H1 (cell line): ENCODE measurements around the gene ROBO2. TPM values are rescaled to one million over a fixed set of nuclear protein-coding genes. Genes with fewer than 3 reads are reported as not detected.

Experiments used
- CTCF ChIA-PET: fragments of 300-600 bp; sonication (Branson Sonifier 250); formaldehyde crosslinking; loops from one replicate; lab custom pipeline; 2021; ENCODE audit not compliant: partially characterized antibody; lab: Charles Lee
- POLR2A ChIA-PET: fragments of 300-600 bp; sonication (Branson Sonifier 250); formaldehyde crosslinking; loops from one replicate; lab custom pipeline; 2021; ENCODE audit warnings: inconsistent platforms; ENCODE audit not compliant: partially characterized antibody; lab: Charles Lee
- DNase-seq, 2 experiments: peaks; one replicate each; pipeline versions ENCODE4 v3.0.0 to v3.0.0-alpha.2; 2010 to 2022; ENCODE audit warnings: low spot score in 2 of 2, low read depth in 1 of 2, mixed read lengths in 1 of 2
- FAIRE-seq: peaks from 2 replicates; lab custom pipeline; 2011; peaks lifted over from hg19 to GRCh38; lab: Jason Lieb, UNC
- H2AFZ ChIP-seq: 2 replicates; pipeline ENCODE4 v1.8.1; 2012; ENCODE audit warnings: low read length, inconsistent platforms
- H2AK5ac ChIP-seq: 2 replicates; pipeline ENCODE4 v1.6.1; 2013; ENCODE audit warnings: low read depth, low read length
- H2BK120ac ChIP-seq: replicated peaks from 2 replicates; pipeline ENCODE3; 2013; ENCODE audit warnings: low read depth, low read length, inconsistent platforms
- H2BK12ac ChIP-seq: 2 replicates; pipeline ENCODE4 v1.6.1; 2013; ENCODE audit warnings: low read depth, low read length
- H2BK15ac ChIP-seq: 2 replicates; pipeline ENCODE4 v1.6.1; 2013; ENCODE audit warnings: low read length
- H2BK20ac ChIP-seq: 2 replicates; pipeline ENCODE4 v1.6.1; 2013; ENCODE audit warnings: low read length
- H2BK5ac ChIP-seq: 2 replicates; pipeline ENCODE4 v1.6.1; 2013; ENCODE audit warnings: low read depth, low read length
- H3K14ac ChIP-seq: 2 replicates; pipeline ENCODE4 v1.6.1; 2013; ENCODE audit warnings: inconsistent platforms; ENCODE audit not compliant: insufficient read length
- H3K18ac ChIP-seq: 2 replicates; pipeline ENCODE4 v1.6.1; 2013; ENCODE audit warnings: low read length; ENCODE audit errors: extremely low read depth
- H3K23ac ChIP-seq: 2 replicates; pipeline ENCODE4 v1.6.1; 2013; ENCODE audit warnings: inconsistent platforms; ENCODE audit not compliant: insufficient read length
- H3K23me2 ChIP-seq: 2 replicates; pipeline ENCODE4 v1.6.1; 2013; ENCODE audit warnings: low read depth, low read length
- H3K27ac ChIP-seq: 2 replicates; pipeline ENCODE4 v1.6.1; 2011; ENCODE audit warnings: low read depth, low read length, inconsistent platforms
- H3K27me3 ChIP-seq, 4 experiments: replicated peaks in 1 of 4; 1 replicate in 1 of 4; 2 replicates in 3 of 4; pipeline versions ENCODE4 v1.6.1 to v1.8.1; 2011 to 2013; ENCODE audit warnings: low read length in 3 of 4, mild to moderate bottlenecking in 3 of 4, inconsistent platforms in 2 of 4, mixed read lengths in 2 of 4, moderate library complexity in 1 of 4; ENCODE audit not compliant: control insufficient read depth in 3 of 4, insufficient read depth in 3 of 4; ENCODE audit errors: extremely low read depth in 1 of 4
- H3K36me3 ChIP-seq, 4 experiments: 2 replicates each; pipeline versions ENCODE4 v1.6.1 to v1.8.1; 2011 to 2013; ENCODE audit warnings: mild to moderate bottlenecking in 4 of 4, low read length in 3 of 4, moderate library complexity in 2 of 4, control low read depth in 1 of 4, inconsistent platforms in 1 of 4; ENCODE audit not compliant: insufficient read depth in 4 of 4, control insufficient read depth in 2 of 4
- H3K4ac ChIP-seq: replicated peaks from 2 replicates; pipeline ENCODE3; 2013; ENCODE audit warnings: low read length, low read depth, mixed read lengths, inconsistent platforms; ENCODE audit not compliant: insufficient read length
- H3K4me1 ChIP-seq, 4 experiments: replicated peaks in 1 of 4; 1 replicate in 1 of 4; 2 replicates in 3 of 4; pipeline versions ENCODE4 v1.6.1 to v1.8.1; 2011 to 2013; ENCODE audit warnings: low read length in 3 of 4, inconsistent platforms in 2 of 4, mixed read lengths in 1 of 4; ENCODE audit not compliant: insufficient read depth in 4 of 4, control insufficient read depth in 3 of 4
- H3K4me2 ChIP-seq, 2 experiments: 2 replicates each; pipeline versions ENCODE4 v1.6.1 to v1.8.1; 2011 to 2013; ENCODE audit warnings: low read depth in 2 of 2, low read length in 2 of 2, control low read depth in 1 of 2, inconsistent platforms in 1 of 2, mild to moderate bottlenecking in 1 of 2; ENCODE audit not compliant: insufficient read depth in 1 of 2
- H3K4me3 ChIP-seq, 4 experiments: fragments of 200-600, 300-600 bp in 1 of 4; sonication (generic), shearing (Covaris generic), sonication (Bioruptor Twin) in 1 of 4; 2 replicates each; pipeline versions ENCODE4 v1.5.1 to v1.8.1; 2011 to 2016; ENCODE audit warnings: low read length in 4 of 4, low read depth in 3 of 4, control low read depth in 2 of 4, inconsistent platforms in 2 of 4, mild to moderate bottlenecking in 2 of 4, mixed read lengths in 1 of 4, moderate library complexity in 1 of 4; ENCODE audit not compliant: insufficient read depth in 2 of 4; ENCODE audit errors: extremely low read depth in 1 of 4
- H3K56ac ChIP-seq: replicated peaks from 2 replicates; pipeline ENCODE3; 2013; ENCODE audit warnings: low read depth, mild to moderate bottlenecking, mixed read lengths, low read length, inconsistent platforms; ENCODE audit not compliant: insufficient read length
- H3K79me1 ChIP-seq: 2 replicates; pipeline ENCODE4 v1.6.1; 2013; ENCODE audit warnings: low read depth, low read length, control low read depth
- H3K79me2 ChIP-seq, 2 experiments: 2 replicates each; pipeline versions ENCODE4 v1.6.1 to v1.8.1; 2012 to 2013; ENCODE audit warnings: low read length in 2 of 2, mild to moderate bottlenecking in 2 of 2, inconsistent platforms in 1 of 2; ENCODE audit not compliant: insufficient read depth in 2 of 2, control insufficient read depth in 1 of 2
- H3K9ac ChIP-seq, 4 experiments: replicated peaks in 1 of 4; 1 replicate in 1 of 4; 2 replicates in 3 of 4; pipeline versions ENCODE4 v1.6.1 to v1.8.1; 2011 to 2013; ENCODE audit warnings: low read depth in 3 of 4, low read length in 3 of 4, control low read depth in 2 of 4, mild to moderate bottlenecking in 2 of 4, moderate library complexity in 2 of 4, inconsistent platforms in 1 of 4; ENCODE audit errors: extremely low read depth in 1 of 4
- H3K9me3 ChIP-seq, 2 experiments: 2 replicates each; pipeline versions ENCODE4 v1.6.1 to v1.8.1; 2012 to 2013; ENCODE audit warnings: mild to moderate bottlenecking in 2 of 2, moderate library complexity in 2 of 2, control low read depth in 1 of 2, inconsistent platforms in 1 of 2, low read depth in 1 of 2, low read length in 1 of 2, mixed read lengths in 1 of 2; ENCODE audit not compliant: insufficient read depth in 2 of 2
- H4K20me1 ChIP-seq, 2 experiments: replicated peaks in 1 of 2; 2 replicates each; pipeline versions ENCODE3 to v1.8.1; 2011 to 2013; ENCODE audit warnings: inconsistent platforms in 2 of 2, low read length in 2 of 2, mild to moderate bottlenecking in 1 of 2; ENCODE audit not compliant: insufficient read depth in 2 of 2, control insufficient read depth in 1 of 2
- H4K5ac ChIP-seq: 2 replicates; pipeline ENCODE4 v1.6.1; 2013; ENCODE audit warnings: low read length, low read depth, mixed read lengths, inconsistent platforms; ENCODE audit not compliant: insufficient read length
- H4K8ac ChIP-seq: 2 replicates; pipeline ENCODE4 v1.8.0; 2013; ENCODE audit warnings: mild to moderate bottlenecking, moderate library complexity, low read length, inconsistent platforms; ENCODE audit not compliant: insufficient read depth; ENCODE audit errors: extremely low read depth
- H4K91ac ChIP-seq: replicated peaks from 2 replicates; pipeline ENCODE3; 2013; ENCODE audit warnings: low read length, mixed read lengths, inconsistent platforms; ENCODE audit not compliant: insufficient read length
- ASH2L ChIP-seq: fragments of 200-600, 300-600 bp; sonication (generic); IDR thresholded peaks from one replicate; pipeline ENCODE4 v1.7.1; 2017; ENCODE audit warnings: low read length
- ATF3 ChIP-seq: IDR thresholded peaks from 2 replicates; pipeline ENCODE4 v1.6.1; 2011; ENCODE audit warnings: low read depth, mild to moderate bottlenecking, low read length; ENCODE audit not compliant: insufficient read depth
- BRCA1 ChIP-seq: IDR thresholded peaks from 2 replicates; pipeline ENCODE4 v1.6.1; 2012; ENCODE audit warnings: low read depth, low read length, improper control_type of control experiment
- HDAC2 ChIP-seq, 2 experiments: fragments of 300-600 bp in 1 of 2; sonication (generic) in 1 of 2; IDR thresholded peaks; 2 replicates each; pipeline ENCODE4 v1.6.1; 2011 to 2012; ENCODE audit warnings: low read depth in 2 of 2, low read length in 2 of 2, mild to moderate bottlenecking in 2 of 2, moderate library complexity in 2 of 2, borderline replicate concordance in 1 of 2, inconsistent platforms in 1 of 2
- JUN ChIP-seq: IDR thresholded peaks from 2 replicates; pipeline ENCODE4 v1.6.1; 2011; ENCODE audit warnings: low read depth, mild to moderate bottlenecking, improper control_type of control experiment, low read length
- JUND ChIP-seq: IDR thresholded peaks from 2 replicates; pipeline ENCODE4 v1.6.1; 2011; ENCODE audit warnings: mild to moderate bottlenecking, improper control_type of control experiment, low read length
- POU5F1 ChIP-seq: IDR thresholded peaks from 2 replicates; pipeline ENCODE4 v1.6.1; 2011; ENCODE audit warnings: low read depth, mild to moderate bottlenecking, low read length, moderate library complexity
- RFX5 ChIP-seq: IDR thresholded peaks from 2 replicates; pipeline ENCODE4 v1.6.1; 2011; ENCODE audit warnings: low read depth, low read length, improper control_type of control experiment, borderline replicate concordance
- SAP30 ChIP-seq: fragments of 300-600 bp; sonication (generic); IDR thresholded peaks from 2 replicates; pipeline ENCODE4 v1.7.1; 2012; ENCODE audit warnings: low read length, moderate library complexity, mild to moderate bottlenecking, inconsistent platforms; ENCODE audit not compliant: insufficient read depth, insufficient replicate concordance
- SP4 ChIP-seq: IDR thresholded peaks from 2 replicates; pipeline ENCODE4 v1.6.1; 2012; ENCODE audit warnings: low read length, inconsistent platforms
- TAF1 ChIP-seq: IDR thresholded peaks from 2 replicates; pipeline ENCODE4 v1.6.1; 2011; ENCODE audit warnings: mild to moderate bottlenecking, low read depth, low read length
- TBP ChIP-seq: IDR thresholded peaks from 2 replicates; pipeline ENCODE4 v1.6.1; 2011; ENCODE audit warnings: low read depth, low read length, improper control_type of control experiment
- TEAD4 ChIP-seq: IDR thresholded peaks from 2 replicates; pipeline ENCODE4 v1.6.1; 2012; ENCODE audit warnings: low read depth, low read length, inconsistent platforms, mixed read lengths
- USF2 ChIP-seq: IDR thresholded peaks from 2 replicates; pipeline ENCODE4 v1.6.1; 2011; ENCODE audit warnings: low read length, improper control_type of control experiment
- polyA plus RNA-seq, 7 experiments: library from polyadenylated mRNA; depleted of rRNA in 3 of 7; stranded (reverse) in 5 of 7; unstranded in 2 of 7; fragments of >200 nt in 5 of 7; fragments of 200-250 nt in 2 of 7; gene quantifications; 1 replicate in 5 of 7; 2 replicates in 1 of 7; 4 replicates in 1 of 7; pipeline versions ENCODE4 v1.2.1 to v1.2.3, GENCODE V29; 2011 to 2013; ENCODE audit warnings: missing spikeins in 2 of 7, mixed read lengths in 2 of 7
- total RNA-seq: library from RNA; stranded (reverse); fragmentation: NEBNext Ultra II Directional; extraction: Animal tissue kit (Norgen Biotek cat#: 25700); gene quantifications from 2 replicates; pipeline ENCODE4 v1.2.1, GENCODE V29; 2021

ROBO2 gene
- total and polyA plus RNA-seq, 2 of the 8 experiments (the other 6 are each of a cell fraction or from before 2014, with no cell fraction given) = 1.5 to 2.9 TPM

GRCh38 chr3:77323626-77324025 lies 283.7 kb downstream of the ROBO2 start:
- CTCF ChIA-PET = interaction anchor here (0.7 to 1.1 kb wide), 2 partner anchors 10 to 277 kb away, joined by 3 to 4 read pairs; no protein-coding TSS in a partner anchor
- H3K4ac ChIP-seq = no peak overlapping the region
- TF ChIP-seq JUN (no peak), HDAC2 (IDR thresholded peaks at IDR 0.05; ENCODE audit: borderline replicate concordance in 1 of 2, low read depth in 2 of 2, low read length in 2 of 2) (no peak), TBP (no peak), TEAD4 (no peak), SAP30 (no peak), SP4 (no peak), TAF1 (no peak), RFX5 (no peak), POU5F1 (no peak), BRCA1 (no peak), ASH2L (no peak), USF2 (no peak), ATF3 (no peak), JUND (no peak)

More at GRCh38 chr3:77323626-77324025, 283.7 kb downstream of the ROBO2 start:
- Histone ChIP-seq H3K9ac (no peak overlapping the region), H3K4me3 (no peak overlapping the region), H4K5ac (no peak overlapping the region), H2BK15ac (no peak overlapping the region), H3K27ac (no peak overlapping the region), H4K91ac (no peak overlapping the region), H3K36me3 (no peaks in the 10 kb centered on the region), H3K14ac (no peak overlapping the region), H3K79me2 (no peaks in the 10 kb centered on the region), H2BK20ac (no peak overlapping the region), H3K4me2 (no peak overlapping the region), H4K8ac (no peak overlapping the region), H3K27me3 (no peaks in the 10 kb centered on the region), H2AK5ac (no peak overlapping the region), H2BK5ac (no peak overlapping the region), H3K79me1 (no peaks in the 10 kb centered on the region), H3K18ac (no peak overlapping the region), H3K56ac (no peak overlapping the region), H3K4me1 (peaks cover 0 to 5% (median 0%) of the 10 kb centered on the region in 4 experiments; a peak in 1 of 7 replicates), H2BK12ac (no peak overlapping the region), H3K9me3 (no peaks in the 10 kb centered on the region), H4K20me1 (no peaks in the 10 kb centered on the region), H2BK120ac (no peak overlapping the region), H3K23ac (no peak overlapping the region), H2AFZ (no peak overlapping the region), H3K23me2 (no peaks in the 10 kb centered on the region; the same call in 1 of the 2 replicates)
- FAIRE-seq (no peak), DNase-seq (no peak)
- POLR2A ChIA-PET = no interaction called here
